KMS-11 (cell line): ENCODE results near the gene LCA5.

Experiments
- H2AFZ ChIP-seq: fragments of 200-600 bp; sonication (generic); 2 replicates; pipeline ENCODE4 v1.6.1; 2016; ENCODE audit warnings: antibody characterized with exemption, mixed run types, low read depth
- H3K27ac ChIP-seq: fragments of 200-600 bp; sonication (generic); 2 replicates; pipeline ENCODE4 v1.6.1; 2016; ENCODE audit warnings: mild to moderate bottlenecking, mixed run types
- H3K27me3 ChIP-seq: fragments of 200-600 bp; sonication (generic); 2 replicates; pipeline ENCODE4 v1.6.1; 2017; ENCODE audit warnings: mild to moderate bottlenecking, low read depth, mixed run types, moderate library complexity; ENCODE audit not compliant: insufficient read depth
- H3K36me3 ChIP-seq: fragments of 200-600 bp; sonication (generic); 2 replicates; pipeline ENCODE4 v1.6.1; 2017; ENCODE audit warnings: mild to moderate bottlenecking, mixed run types; ENCODE audit not compliant: insufficient read depth
- H3K4me1 ChIP-seq: fragments of 200-600 bp; sonication (generic); 2 replicates; pipeline ENCODE4 v1.6.1; 2016; ENCODE audit warnings: mild to moderate bottlenecking, low read depth, mixed run types; ENCODE audit not compliant: poor library complexity, severe bottlenecking
- H3K4me2 ChIP-seq: fragments of 200-600 bp; sonication (generic); 2 replicates; pipeline ENCODE4 v1.7.0; 2016; ENCODE audit warnings: mild to moderate bottlenecking, mixed run types
- H3K4me3 ChIP-seq: fragments of 200-600 bp; sonication (generic); IDR thresholded peaks from 2 replicates; pipeline ENCODE4 v1.6.1; 2017; ENCODE audit warnings: low read depth, low read length, mixed read lengths; ENCODE audit not compliant: insufficient read depth
- H3K79me2 ChIP-seq: fragments of 200-600 bp; sonication (generic); 2 replicates; pipeline ENCODE4 v1.6.1; 2016; ENCODE audit warnings: low read depth, mixed run types; ENCODE audit not compliant: insufficient read depth
- H3K9ac ChIP-seq: fragments of 200-600 bp; sonication (generic); 2 replicates; pipeline ENCODE4 v1.6.1; 2016; ENCODE audit warnings: mild to moderate bottlenecking, mixed run types
- H4K20me1 ChIP-seq: fragments of 200-600 bp; sonication (generic); 2 replicates; pipeline ENCODE4 v1.6.1; 2016; ENCODE audit warnings: mild to moderate bottlenecking, mixed run types; ENCODE audit not compliant: insufficient read depth
- CTCF ChIP-seq: fragments of 200-600 bp; sonication (generic); conservative IDR thresholded peaks from 2 replicates; pipeline ENCODE4 v1.6.1; 2017; ENCODE audit warnings: low read depth, mild to moderate bottlenecking, antibody characterized with exemption, low read length, moderate library complexity, mixed read lengths

Gene LCA5

GRCh38 chr6:79551401-79551800 is 14.2 kb upstream of the LCA5 start:
- Histone ChIP-seq H3K27ac (no peak overlapping the region), H4K20me1 (no peaks in the 10 kb centered on the region), H3K4me3 (no peak overlapping the region), H3K4me1 (peaks cover under 1% of the 10 kb centered on the region), H3K4me2 (no peak overlapping the region), H3K27me3 (no peaks in the 10 kb centered on the region), H3K9ac (no peak overlapping the region), H2AFZ (no peak overlapping the region), H3K36me3 (no peaks in the 10 kb centered on the region), H3K79me2 (no peaks in the 10 kb centered on the region)
- no peak for TF ChIP-seq CTCF

- Histone ChIP-seq H3K4me3 (no peak overlapping the region), H3K4me2 (no peak overlapping the region), H3K27me3 (no peaks in the 10 kb centered on the region), H3K36me3 (no peaks in the 10 kb centered on the region), H3K4me1 (peaks cover 27% of the 10 kb centered on the region), H4K20me1 (no peaks in the 10 kb centered on the region), H3K79me2 (no peaks in the 10 kb centered on the region), H3K27ac (no peak overlapping the region), H3K9ac (no peak overlapping the region), H2AFZ (no peak overlapping the region)
- no peak for TF ChIP-seq CTCF
Observed at GRCh38 chr6:79548304-79548703, 11.1 kb upstream of the LCA5 start.

- H3K9ac ChIP-seq = no peak overlapping the region
- H4K20me1 ChIP-seq = no peaks in the 10 kb centered on the region
- H3K79me2 ChIP-seq = no peaks in the 10 kb centered on the region
- peak overlapping the region; percentile 95; the same call in 1 of the 2 replicates for H3K4me2 ChIP-seq
- no peaks in the 10 kb centered on the region for H3K36me3 ChIP-seq
- TF ChIP-seq CTCF = no peak
- no peak overlapping the region for H2AFZ ChIP-seq
- H3K27ac ChIP-seq = peak overlapping the region; percentile 87
- no peaks in the 10 kb centered on the region for H3K27me3 ChIP-seq
- peaks cover 37% of the 10 kb centered on the region for H3K4me1 ChIP-seq
- H3K4me3 ChIP-seq = no peak overlapping the region
Observed at GRCh38 chr6:79546186-79546585, 9.0 kb upstream of the LCA5 start.

GRCh38 chr6:79544939-79545450 is 7.8 kb upstream of the LCA5 start:
- Histone ChIP-seq H3K27ac (peak overlapping the region; percentile 87), H3K4me2 (peak overlapping the region; percentile 95), H3K79me2 (no peaks in the 10 kb centered on the region), H4K20me1 (no peaks in the 10 kb centered on the region), H3K4me1 (peaks cover 37% of the 10 kb centered on the region), H2AFZ (0 out of 2 replicates have a peak overlapping the region, but pooled peaks have one; percentile 31), H3K27me3 (no peaks in the 10 kb centered on the region), H3K9ac (peak overlapping the region; percentile 76; the same call in 1 of the 2 replicates), H3K4me3 (no peak overlapping the region), H3K36me3 (no peaks in the 10 kb centered on the region)
- peak; percentile 40 for TF ChIP-seq CTCF
